Measurements from ENCODE around the gene EFHD1. TPM values are rescaled to one million over a fixed set of nuclear protein-coding genes. Genes with fewer than 3 reads are reported as not detected.
"Not testable (repeated sequence)": the region's sequence is repeated elsewhere in the genome, so short reads cannot be mapped to it uniquely, and the experiment has no call there.

EFHD1 gene
- total RNA-seq, 1 experiment from 2014 or later, result 4.2 TPM

- in situ Hi-C loops (cut with HindIII; ENCODE audit: low sequenced_read_pairs), result no loop called here
- DNase-seq (ENCODE audit: low spot score), result no peak
Measured at GRCh38 chr2:232683368-232683767, 50.0 kb downstream of the EFHD1 start.

DNA sequence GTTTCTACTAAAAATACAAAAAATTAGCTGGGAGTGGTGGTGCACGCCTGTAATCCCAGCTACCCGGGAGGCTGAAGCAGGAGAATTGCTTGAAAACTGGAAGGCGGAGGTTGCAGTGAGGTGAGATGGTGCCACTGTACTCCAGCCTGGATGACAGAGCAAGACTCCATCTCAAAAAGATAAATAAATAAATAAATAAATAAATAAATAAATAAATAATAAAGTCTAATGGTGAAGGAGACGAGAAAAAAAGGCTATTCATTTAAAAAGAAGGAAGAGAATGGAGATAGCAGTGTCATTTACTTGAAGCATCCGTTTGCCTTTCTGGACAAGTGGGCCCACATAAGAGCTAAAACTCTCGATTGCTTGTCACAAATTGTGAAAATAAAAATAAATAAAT lies 52.0 kb downstream of the EFHD1 start:
- DNase-seq (ENCODE audit: low spot score); in situ Hi-C loops (cut with HindIII; ENCODE audit: low sequenced_read_pairs): not testable (repeated sequence)

GRCh38 chr2:232687382-232688160 lies 54.2 kb downstream of the EFHD1 start:
- no peak for DNase-seq (ENCODE audit: low spot score)
- in situ Hi-C loops (cut with HindIII; ENCODE audit: low sequenced_read_pairs), result no loop called here

DNA sequence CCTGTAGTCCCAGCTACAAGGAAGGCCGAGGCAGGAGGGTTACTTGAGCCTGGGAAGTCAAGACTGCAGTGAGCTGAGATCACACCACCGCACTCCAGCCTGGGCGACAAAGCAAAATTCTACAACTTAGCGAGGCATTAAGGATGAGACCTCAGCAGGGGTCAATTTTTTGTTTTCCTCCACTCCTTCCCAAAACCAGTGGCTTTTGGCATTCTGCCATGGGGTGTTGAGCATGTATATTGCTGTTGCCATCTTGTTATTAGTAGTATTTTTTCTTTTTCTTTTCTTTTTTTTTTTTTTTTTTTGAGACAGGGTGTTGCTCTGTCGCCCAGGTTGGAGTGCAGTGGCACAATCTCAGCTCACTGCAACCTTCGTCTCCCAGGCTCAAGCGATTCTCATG lies 54.8 kb downstream of the EFHD1 start:
- DNase-seq (ENCODE audit: low spot score), result peak; percentile 17
- in situ Hi-C loops (cut with HindIII; ENCODE audit: low sequenced_read_pairs), result no loop called here

- peak; percentile 81 for DNase-seq (ENCODE audit: low spot score)
- in situ Hi-C loops (cut with HindIII; ENCODE audit: low sequenced_read_pairs), result no loop called here
Measured at GRCh38 chr2:232689152-232689910, 55.9 kb downstream of the EFHD1 start.

- in situ Hi-C loops (cut with HindIII; ENCODE audit: low sequenced_read_pairs); DNase-seq (ENCODE audit: low spot score): not testable (repeated sequence)
Measured at GRCh38 chr2:232691117-232691516, 57.7 kb downstream of the EFHD1 start.

DNA sequence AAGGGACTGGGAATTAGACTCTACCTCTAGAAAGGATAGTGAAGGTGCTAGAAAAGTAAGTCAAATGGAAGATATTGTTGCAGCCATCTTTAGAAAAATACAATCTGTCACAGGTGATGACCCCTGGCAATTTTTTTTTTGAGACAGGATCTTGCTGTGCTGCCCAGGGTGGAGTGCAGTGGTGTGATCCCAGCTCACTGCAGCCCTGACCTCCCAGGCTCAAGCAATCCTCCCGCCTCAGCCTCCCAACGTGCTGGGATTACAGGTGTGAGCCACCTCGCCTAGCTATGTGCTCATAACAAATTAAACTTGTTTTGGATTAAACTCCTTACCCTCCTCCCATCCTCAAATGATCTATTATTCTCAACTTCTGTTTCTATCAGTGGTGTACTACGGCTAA lies 59.9 kb downstream of the EFHD1 start:
- no peak for DNase-seq (ENCODE audit: low spot score)
- in situ Hi-C loops (cut with HindIII; ENCODE audit: low sequenced_read_pairs), result no loop called here

DNA sequence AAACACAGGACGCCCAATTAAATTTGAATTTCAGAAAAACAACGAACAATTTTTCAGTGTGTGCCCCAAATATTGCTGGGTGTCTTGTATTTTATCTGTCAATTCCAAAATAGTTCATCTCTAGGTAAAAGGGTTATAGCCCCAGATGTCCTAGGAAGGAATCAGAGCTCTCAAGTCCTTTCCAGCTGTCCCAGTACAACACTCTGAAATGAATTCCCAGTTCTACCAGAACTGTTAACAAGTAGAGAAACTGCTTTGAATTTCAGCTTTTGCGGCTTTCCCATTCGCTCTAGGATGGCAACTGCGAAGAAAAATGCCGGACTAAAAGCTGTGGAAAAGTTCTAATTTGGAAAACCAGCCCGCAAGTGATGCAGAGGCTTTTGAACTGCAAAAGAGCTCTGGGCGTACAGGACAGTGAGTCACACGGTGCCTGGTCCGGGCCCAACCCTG lies 63.2 kb downstream of the EFHD1 start:
- in situ Hi-C loops (cut with HindIII; ENCODE audit: low sequenced_read_pairs), result no loop called here

DNA sequence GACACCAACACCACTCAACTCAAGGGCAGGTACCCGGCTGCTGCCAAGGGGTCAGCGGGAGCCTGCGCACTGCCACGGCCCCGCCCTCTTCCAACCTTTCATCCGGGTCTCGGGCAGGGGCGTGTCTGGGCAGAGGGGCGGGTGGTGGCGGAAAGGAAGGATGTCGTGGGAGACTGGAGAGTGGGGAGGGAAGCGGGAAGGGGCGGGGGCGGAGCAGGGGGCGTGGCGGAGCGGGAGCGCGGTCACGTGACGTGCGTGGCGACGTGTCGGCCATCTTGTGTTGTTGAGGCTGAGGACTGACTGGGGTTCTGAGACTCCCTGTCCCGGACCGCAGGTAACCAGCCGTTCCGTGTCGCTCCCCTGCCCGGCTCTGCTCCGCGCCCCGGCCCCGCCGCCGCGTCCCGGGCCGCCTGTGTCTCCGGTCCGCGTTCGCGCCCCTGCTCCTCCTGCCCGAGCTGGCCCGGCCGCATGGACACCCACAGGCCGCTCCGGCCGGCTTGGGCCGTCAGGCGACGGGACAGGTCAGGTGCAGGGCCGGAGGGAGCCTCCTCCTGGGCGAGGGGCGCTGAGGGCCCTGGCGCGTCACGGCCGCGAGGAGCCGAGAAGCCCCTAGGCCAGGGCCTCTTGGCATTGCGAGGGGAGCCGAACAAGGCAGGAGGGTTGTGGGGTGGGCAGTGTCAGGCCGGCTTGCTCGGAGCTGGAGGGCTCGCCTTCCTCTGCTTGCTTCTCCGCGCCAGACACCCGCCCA lies 63.8 kb downstream of the EFHD1 start, which contains the start of gene GIGYF2:
TSS of gene GIGYF2 (plus strand) at position 273 of the 748 bp plus-strand sequence. CDS start 37,867 bp downstream, outside the sequence.
- peak; percentile 97 for DNase-seq (ENCODE audit: low spot score)
- in situ Hi-C loops (cut with HindIII; ENCODE audit: low sequenced_read_pairs), result no loop called here

More for the DNA sequence above, 63.2 kb downstream of the EFHD1 start:
- no peak for DNase-seq (ENCODE audit: low spot score)

GRCh38 chr2:232697807-232698110 lies 64.4 kb downstream of the EFHD1 start:
- no peak for DNase-seq (ENCODE audit: low spot score)
- in situ Hi-C loops (cut with HindIII; ENCODE audit: low sequenced_read_pairs), result no loop called here

GRCh38 chr2:232698556-232699091 lies 65.2 kb downstream of the EFHD1 start:
- in situ Hi-C loops (cut with HindIII; ENCODE audit: low sequenced_read_pairs), result no loop called here
- DNase-seq (ENCODE audit: low spot score), result no peak

DNA sequence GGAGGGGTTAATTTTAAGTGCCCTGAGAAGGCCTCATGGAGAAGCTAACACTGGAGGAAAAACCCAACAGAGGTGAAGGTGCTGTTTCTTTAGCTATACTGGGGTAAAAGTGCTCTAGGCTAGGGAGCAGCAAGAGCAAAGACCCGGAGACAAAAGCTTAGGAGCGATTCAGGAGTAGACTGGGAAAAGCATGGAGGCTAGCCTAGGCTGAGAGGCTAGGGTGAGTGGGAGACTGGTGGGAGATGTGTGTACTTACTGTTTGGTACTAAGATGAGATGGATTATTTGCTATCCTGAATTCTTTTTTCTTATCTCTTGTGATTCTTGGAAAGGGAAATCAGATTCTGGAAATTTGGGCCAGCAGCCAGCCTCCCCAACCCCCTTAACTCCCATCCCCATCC lies 65.7 kb downstream of the EFHD1 start:
- DNase-seq (ENCODE audit: low spot score), result no peak
- in situ Hi-C loops (cut with HindIII; ENCODE audit: low sequenced_read_pairs), result no loop called here

DNA sequence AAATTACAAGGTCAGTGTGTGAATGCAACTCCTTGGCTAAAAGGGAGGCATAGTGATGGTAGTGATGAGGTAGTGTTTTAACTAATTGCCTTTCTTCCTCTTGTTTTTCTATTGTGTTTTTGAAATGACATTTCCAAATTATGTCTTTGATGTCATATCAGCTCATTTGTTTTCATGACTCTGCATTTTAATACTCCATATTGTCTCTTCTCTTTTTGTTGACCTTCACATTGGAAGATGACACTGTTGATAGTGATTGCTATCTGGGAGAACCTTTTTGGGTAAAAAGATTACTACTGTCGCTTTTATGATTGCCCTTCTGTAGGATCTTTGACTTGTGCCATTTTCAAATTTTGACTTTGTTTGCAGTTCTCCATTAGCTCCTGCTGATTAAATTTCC lies 66.8 kb downstream of the EFHD1 start:
- DNase-seq (ENCODE audit: low spot score), result no peak
- in situ Hi-C loops (cut with HindIII; ENCODE audit: low sequenced_read_pairs), result no loop called here

GRCh38 chr2:232707076-232707475 lies 73.7 kb downstream of the EFHD1 start:
- no peak for DNase-seq (ENCODE audit: low spot score)
- in situ Hi-C loops (cut with HindIII; ENCODE audit: low sequenced_read_pairs), result no loop called here

GRCh38 chr2:232713505-232713904 lies 80.1 kb downstream of the EFHD1 start:
- in situ Hi-C loops (cut with HindIII; ENCODE audit: low sequenced_read_pairs), result no loop called here

GRCh38 chr2:232714969-232715368 lies 81.6 kb downstream of the EFHD1 start:
- DNase-seq (ENCODE audit: low spot score), result no peak
- in situ Hi-C loops (cut with HindIII; ENCODE audit: low sequenced_read_pairs), result no loop called here

More at GRCh38 chr2:232713505-232713904, 80.1 kb downstream of the EFHD1 start:
- DNase-seq (ENCODE audit: low spot score), result no peak

DNA sequence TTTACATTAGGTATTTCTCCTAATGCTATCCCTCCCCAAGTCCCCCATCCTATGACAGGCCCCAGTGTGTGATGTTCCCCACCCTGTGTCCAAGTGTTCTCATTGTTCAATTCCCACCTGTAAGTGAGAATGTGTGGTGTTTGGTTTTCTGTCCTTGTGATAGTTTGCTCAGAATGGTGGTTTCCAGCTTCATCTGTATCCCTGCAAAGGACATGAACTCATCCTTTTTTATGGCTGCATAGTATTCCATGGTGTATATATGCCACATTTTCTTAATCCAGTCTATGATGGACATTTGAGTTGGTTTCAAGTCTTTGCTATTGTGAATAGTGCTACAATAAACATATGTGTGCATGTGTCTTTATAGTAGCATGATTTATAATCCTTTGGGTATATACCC lies 86.7 kb downstream of the EFHD1 start:
- DNase-seq (ENCODE audit: low spot score); in situ Hi-C loops (cut with HindIII; ENCODE audit: low sequenced_read_pairs): not testable (repeated sequence)

GRCh38 chr2:232721261-232721660 lies 87.9 kb downstream of the EFHD1 start:
- in situ Hi-C loops (cut with HindIII; ENCODE audit: low sequenced_read_pairs), result no loop called here
- DNase-seq (ENCODE audit: low spot score), result no peak

DNA sequence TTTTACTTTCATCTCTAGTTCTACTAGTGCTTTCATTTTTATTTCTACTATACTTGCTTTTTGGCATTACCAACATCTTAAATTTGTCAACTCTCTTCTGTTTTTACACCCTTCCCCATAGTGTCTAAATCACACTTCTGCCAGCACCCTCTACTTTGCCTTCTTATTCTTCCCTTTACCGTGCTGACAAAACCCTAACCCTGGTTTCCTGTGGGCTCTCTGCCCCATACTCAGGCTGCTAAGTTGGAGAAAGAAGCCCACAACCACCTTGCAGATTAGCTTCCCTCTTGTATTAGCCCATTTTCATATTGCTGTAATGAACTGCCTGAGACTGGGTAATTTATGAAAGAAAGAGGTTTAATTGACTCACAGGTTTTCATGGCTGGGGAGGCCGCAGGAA lies 88.5 kb downstream of the EFHD1 start:
- DNase-seq (ENCODE audit: low spot score), result no peak
- in situ Hi-C loops (cut with HindIII; ENCODE audit: low sequenced_read_pairs), result no loop called here
